Measurements from ENCODE around the gene LRRTM2.

DNA sequence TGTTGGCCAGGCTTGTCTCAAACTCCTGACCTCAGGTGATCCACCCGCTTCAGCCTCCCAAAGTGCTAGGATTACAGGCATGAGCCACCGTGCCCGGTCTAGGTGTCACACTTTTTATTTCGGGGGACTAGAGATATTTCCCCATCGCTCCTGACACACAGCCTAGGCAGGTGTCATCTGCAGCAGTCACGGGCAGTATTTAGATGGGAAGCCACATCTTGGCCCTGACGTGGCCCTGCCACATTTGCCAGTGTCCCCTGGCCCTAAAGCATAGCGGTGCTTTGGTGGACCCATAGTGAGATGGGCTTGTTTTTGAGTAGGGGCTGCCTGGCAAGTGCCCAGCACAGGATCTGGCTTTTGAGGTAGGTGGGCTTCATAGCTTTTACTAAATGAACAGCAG is 45.0 kb upstream of the LRRTM2 start:
- TF ChIP-seq, protein P1, sequence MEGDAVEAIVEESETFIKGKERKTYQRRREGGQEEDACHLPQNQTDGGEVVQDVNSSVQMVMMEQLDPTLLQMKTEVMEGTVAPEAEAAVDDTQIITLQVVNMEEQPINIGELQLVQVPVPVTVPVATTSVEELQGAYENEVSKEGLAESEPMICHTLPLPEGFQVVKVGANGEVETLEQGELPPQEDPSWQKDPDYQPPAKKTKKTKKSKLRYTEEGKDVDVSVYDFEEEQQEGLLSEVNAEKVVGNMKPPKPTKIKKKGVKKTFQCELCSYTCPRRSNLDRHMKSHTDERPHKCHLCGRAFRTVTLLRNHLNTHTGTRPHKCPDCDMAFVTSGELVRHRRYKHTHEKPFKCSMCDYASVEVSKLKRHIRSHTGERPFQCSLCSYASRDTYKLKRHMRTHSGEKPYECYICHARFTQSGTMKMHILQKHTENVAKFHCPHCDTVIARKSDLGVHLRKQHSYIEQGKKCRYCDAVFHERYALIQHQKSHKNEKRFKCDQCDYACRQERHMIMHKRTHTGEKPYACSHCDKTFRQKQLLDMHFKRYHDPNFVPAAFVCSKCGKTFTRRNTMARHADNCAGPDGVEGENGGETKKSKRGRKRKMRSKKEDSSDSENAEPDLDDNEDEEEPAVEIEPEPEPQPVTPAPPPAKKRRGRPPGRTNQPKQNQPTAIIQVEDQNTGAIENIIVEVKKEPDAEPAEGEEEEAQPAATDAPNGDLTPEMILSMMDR (IDR thresholded peaks at IDR 0.05): no peak
- TF ChIP-seq POLR2AphosphoS5 (IDR thresholded peaks at IDR 0.05) (no peak), EP300 (IDR thresholded peaks at IDR 0.05) (no peak)

Data from sigmoid colon (tissue), 4 donors.